Mesothelial cell of epicardium (in vitro differentiated cells): ENCODE measurements around the gene RPL36. TPM values are rescaled to one million over a fixed set of nuclear protein-coding genes. Genes with fewer than 3 reads are reported as not detected.

Experiments
- DNase-seq, 2 experiments: peaks; one replicate each; pipeline ENCODE4 v3.0.0; 2021; ENCODE audit warnings: low spot score in 2 of 2; ENCODE audit not compliant: unreplicated experiment in 2 of 2
- H3K27ac Mint-ChIP-seq: 2 replicates; pipeline ENCODE4 v1.8.0; 2021; ENCODE audit warnings: mixed read lengths
- H3K27me3 Mint-ChIP-seq: 2 replicates; pipeline ENCODE4 v1.8.0; 2021; ENCODE audit warnings: low read depth, mixed read lengths
- H3K36me3 Mint-ChIP-seq: 2 replicates; pipeline ENCODE4 v1.8.0; 2021; ENCODE audit warnings: mixed read lengths
- H3K4me1 Mint-ChIP-seq: 2 replicates; pipeline ENCODE4 v1.8.0; 2021; ENCODE audit warnings: mixed read lengths
- H3K4me3 Mint-ChIP-seq: 2 replicates; pipeline ENCODE4 v1.8.0; 2021; ENCODE audit warnings: mild to moderate bottlenecking, moderate library complexity, mixed read lengths
- H3K9me3 Mint-ChIP-seq: 2 replicates; pipeline ENCODE4 v1.8.0; 2021; ENCODE audit warnings: mixed read lengths
- total RNA-seq: library from RNA; stranded (reverse); gene quantifications from 3 replicates; pipeline ENCODE4 v1.2.1, GENCODE V29; 2021
- TF ChIP-seq, protein P1 (sequence below): fragments of 200-600 bp; sonication (generic); IDR thresholded peaks from one replicate; pipeline ENCODE4 v1.5.0; 2021; ENCODE audit warnings: antibody characterized with exemption; ENCODE audit not compliant: unreplicated experiment

Gene RPL36
- total RNA-seq, 1 donor from 2014 or later = 947 TPM

DNA sequence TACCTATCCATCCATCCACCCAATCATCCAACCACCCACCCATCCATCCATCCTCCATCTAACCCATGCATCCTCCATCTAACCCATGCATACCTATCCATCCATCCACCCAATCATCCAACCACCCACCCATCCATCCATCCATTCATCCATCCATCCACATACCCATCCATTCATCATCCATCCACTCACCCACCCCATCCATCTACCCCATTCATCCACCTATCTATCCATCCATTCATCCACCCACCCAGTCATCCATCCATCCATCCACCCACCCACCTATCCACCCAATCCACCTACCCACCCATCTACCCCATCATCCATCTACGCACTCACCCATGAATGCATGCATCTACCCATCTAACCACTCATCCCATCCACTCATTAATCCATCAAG lies 16.3 kb upstream of the RPL36 start:
- H3K9me3 Mint-ChIP-seq = no peaks in the 10 kb centered on the region
- DNase-seq = no peak
- peaks cover 11% of the 10 kb centered on the region for H3K36me3 Mint-ChIP-seq
- H3K4me3 Mint-ChIP-seq = no peak overlapping the region
- H3K4me1 Mint-ChIP-seq = no peaks in the 10 kb centered on the region
- H3K27ac Mint-ChIP-seq = no peak overlapping the region
- TF ChIP-seq, protein P1, sequence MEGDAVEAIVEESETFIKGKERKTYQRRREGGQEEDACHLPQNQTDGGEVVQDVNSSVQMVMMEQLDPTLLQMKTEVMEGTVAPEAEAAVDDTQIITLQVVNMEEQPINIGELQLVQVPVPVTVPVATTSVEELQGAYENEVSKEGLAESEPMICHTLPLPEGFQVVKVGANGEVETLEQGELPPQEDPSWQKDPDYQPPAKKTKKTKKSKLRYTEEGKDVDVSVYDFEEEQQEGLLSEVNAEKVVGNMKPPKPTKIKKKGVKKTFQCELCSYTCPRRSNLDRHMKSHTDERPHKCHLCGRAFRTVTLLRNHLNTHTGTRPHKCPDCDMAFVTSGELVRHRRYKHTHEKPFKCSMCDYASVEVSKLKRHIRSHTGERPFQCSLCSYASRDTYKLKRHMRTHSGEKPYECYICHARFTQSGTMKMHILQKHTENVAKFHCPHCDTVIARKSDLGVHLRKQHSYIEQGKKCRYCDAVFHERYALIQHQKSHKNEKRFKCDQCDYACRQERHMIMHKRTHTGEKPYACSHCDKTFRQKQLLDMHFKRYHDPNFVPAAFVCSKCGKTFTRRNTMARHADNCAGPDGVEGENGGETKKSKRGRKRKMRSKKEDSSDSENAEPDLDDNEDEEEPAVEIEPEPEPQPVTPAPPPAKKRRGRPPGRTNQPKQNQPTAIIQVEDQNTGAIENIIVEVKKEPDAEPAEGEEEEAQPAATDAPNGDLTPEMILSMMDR = no peak
- no peaks in the 10 kb centered on the region for H3K27me3 Mint-ChIP-seq

DNA sequence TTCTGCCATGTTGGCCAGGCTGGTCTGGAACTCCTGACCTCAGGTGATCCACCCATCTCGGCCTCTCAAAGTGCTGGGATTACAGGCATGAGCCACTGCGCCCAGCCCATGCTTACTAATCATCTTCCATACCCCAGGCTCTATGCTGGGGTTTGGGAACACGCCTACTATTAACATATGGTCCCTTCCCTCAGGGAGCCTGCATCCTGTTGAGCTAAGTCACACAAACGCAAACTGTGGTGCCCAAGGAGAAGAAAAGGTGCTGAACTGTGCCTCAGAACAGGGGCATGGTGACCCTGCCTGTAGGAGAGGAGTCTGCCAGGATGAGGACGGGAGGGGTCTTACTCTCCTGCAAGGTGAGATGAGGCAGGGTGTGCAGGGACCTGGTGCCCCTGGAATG lies 15.4 kb upstream of the RPL36 start:
- DNase-seq = no peak
- Mint-ChIP-seq H3K36me3 (peaks cover 6% of the 10 kb centered on the region), H3K27ac (no peak overlapping the region), H3K27me3 (no peaks in the 10 kb centered on the region), H3K4me3 (no peak overlapping the region), H3K4me1 (peaks cover 7% of the 10 kb centered on the region), H3K9me3 (no peaks in the 10 kb centered on the region)
- TF ChIP-seq, protein P1 = no peak

DNA sequence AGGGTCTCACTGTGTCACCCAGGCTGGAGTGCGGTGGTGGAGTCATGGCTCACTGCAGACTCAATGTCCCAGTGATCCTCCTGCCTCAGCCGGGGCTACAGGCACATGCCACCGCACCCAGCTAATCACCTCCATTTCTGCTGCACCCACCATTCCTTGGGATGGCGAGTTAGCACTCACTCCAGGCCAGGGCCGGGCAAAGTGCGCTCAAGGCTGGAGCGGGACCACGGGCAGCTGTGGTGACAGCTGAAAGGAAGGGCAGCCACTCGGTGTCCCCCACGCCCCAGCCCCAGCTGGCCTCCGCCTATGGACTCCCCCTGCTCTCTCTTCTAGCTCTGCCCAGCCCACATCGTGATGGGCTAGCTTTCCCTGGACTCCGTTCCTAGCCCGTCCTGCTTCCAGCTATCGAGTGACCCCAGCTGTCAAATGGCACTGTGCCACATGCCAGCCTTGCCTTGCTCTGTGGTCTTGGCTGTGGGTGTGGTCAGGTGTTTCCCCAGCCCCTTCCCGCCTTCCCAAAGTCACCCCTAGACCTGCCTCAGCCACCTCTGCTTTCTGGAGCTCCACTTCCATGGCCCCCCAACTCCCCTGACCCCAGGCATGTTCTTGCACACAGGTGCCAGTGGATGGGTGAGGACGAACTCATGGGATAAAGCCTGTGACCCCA lies 13.9 kb upstream of the RPL36 start:
- Mint-ChIP-seq H3K27me3 (no peaks in the 10 kb centered on the region), H3K27ac (no peak overlapping the region), H3K9me3 (no peaks in the 10 kb centered on the region), H3K36me3 (peaks cover 6% of the 10 kb centered on the region), H3K4me1 (peaks cover 15% of the 10 kb centered on the region), H3K4me3 (no peak overlapping the region)
- TF ChIP-seq, protein P1 = no peak
- no peak for DNase-seq

DNA sequence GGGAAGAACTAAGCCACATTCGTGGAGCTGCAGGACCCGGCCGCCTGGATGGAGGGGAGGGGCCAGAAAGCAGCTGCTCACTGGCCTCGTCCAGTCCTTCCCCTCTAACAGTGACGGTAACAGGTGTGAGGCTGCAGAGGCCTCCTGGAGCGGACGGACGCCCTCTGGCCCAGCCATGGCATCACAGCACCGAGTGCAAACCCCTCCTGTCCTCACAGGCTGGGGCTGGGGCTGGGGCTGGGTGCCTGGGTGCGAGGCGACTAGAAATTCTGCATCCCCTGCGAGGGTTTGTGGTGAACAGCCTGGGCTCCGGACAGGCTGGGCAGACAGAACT lies 13.4 kb upstream of the RPL36 start:
- Mint-ChIP-seq H3K9me3 (no peaks in the 10 kb centered on the region), H3K36me3 (peaks cover 5% of the 10 kb centered on the region), H3K27ac (no peak overlapping the region), H3K27me3 (no peaks in the 10 kb centered on the region), H3K4me3 (no peak overlapping the region), H3K4me1 (peaks cover 20% of the 10 kb centered on the region)
- DNase-seq = no peak
- TF ChIP-seq, protein P1 = no peak

DNA sequence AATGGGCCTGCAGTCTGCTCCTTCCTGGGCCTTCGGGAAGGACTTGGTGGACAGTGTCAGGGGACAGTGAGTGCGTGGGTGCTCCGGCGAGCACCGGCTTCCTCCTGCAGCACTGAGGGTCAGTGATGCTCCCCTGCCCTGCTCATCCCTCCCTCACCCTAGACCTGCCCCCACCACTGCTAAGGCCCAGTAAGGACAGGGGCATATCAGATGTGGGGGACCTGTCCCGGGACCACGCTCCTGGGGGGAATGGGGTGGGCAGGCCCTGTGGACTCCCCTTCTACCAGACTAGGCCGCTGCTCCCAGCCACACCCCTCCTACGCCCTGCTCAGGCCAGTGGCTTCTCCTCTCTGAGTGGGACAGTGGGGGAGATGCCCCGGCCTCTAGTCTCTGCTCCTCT lies 13.0 kb upstream of the RPL36 start:
- no peaks in the 10 kb centered on the region for H3K27me3 Mint-ChIP-seq
- no peaks in the 10 kb centered on the region for H3K9me3 Mint-ChIP-seq
- DNase-seq = no peak
- H3K4me3 Mint-ChIP-seq = no peak overlapping the region
- peaks cover 24% of the 10 kb centered on the region for H3K4me1 Mint-ChIP-seq
- TF ChIP-seq, protein P1 = no peak
- H3K36me3 Mint-ChIP-seq = peaks cover 4% of the 10 kb centered on the region
- no peak overlapping the region for H3K27ac Mint-ChIP-seq

DNA sequence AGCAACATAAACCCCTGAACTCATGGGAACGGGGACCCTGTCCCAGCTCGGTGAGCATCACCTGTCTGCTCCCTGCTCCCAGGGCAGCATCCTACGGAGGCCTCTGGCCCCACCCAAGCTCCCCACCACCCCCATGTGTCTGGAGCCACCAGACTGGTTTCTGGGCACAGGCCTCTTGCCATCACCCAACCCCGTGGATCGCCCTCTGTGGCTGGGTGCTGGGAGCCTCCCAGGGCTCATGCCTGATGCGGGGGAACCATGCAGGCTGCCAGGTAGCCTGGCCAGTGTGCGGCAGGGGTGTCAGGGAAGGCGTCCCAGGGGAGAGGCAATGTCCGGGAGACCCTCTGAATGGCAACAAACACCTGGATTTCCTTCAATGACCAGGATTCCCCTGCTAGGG lies 12.5 kb upstream of the RPL36 start:
- Mint-ChIP-seq H3K9me3 (no peaks in the 10 kb centered on the region), H3K4me1 (peaks cover 27% of the 10 kb centered on the region), H3K4me3 (no peak overlapping the region), H3K27ac (no peak overlapping the region), H3K36me3 (peaks cover 4% of the 10 kb centered on the region), H3K27me3 (no peaks in the 10 kb centered on the region)
- no peak for DNase-seq
- TF ChIP-seq, protein P1 = no peak
